ENCODE measurements around the gene TMEM123. TPM values are rescaled to one million over a fixed set of nuclear protein-coding genes. Genes with fewer than 3 reads are reported as not detected.

Gene TMEM123
- total RNA-seq, 1 donor from 2014 or later, result 191 TPM

DNA sequence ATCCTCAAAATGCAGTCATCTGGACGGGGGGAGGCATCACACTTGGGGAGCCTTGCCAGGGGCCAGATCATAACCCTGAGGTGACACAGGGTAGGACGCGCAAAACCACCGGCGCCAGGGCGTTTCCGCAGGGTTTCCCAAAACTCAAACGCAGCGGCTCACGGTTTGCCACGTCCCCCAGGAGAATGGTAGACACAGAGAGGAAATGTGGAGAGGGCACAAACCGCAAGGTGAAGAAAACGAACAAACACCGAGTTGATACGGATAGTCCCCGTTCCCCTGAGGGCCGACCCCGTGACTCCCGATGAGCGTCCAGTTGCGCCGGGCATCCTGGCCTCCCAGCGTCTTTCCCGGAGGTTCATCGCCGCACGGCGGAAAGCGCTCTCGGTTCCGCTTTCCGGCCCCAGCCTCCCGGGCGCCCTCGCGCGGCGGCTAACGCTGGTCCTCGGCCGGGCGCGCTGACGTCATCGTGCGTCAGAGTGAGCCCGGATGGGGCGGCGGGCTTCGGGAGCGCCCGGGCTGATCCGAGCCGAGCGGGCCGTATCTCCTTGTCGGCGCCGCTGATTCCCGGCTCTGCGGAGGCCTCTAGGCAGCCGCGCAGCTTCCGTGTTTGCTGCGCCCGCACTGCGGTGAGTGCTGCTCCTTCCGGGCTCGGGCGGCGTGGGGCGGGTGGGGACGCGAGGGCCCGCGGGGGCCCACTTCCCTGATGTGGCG, 105.7 kb downstream of the TMEM123 start, which contains the start of gene BIRC2:
TSS of gene BIRC2 (plus strand) at position 467 of the 714 bp plus-strand sequence. CDS start 2,641 bp downstream, outside the sequence.
- intact Hi-C loops (cut with DNase I), result loop anchor here (10.0 kb wide), 1 partner anchor 148 kb away; no protein-coding TSS in a partner anchor
- peak; percentile 97 for DNase-seq (ENCODE audit: low spot score)
- peak; percentile 97 for ATAC-seq

DNA sequence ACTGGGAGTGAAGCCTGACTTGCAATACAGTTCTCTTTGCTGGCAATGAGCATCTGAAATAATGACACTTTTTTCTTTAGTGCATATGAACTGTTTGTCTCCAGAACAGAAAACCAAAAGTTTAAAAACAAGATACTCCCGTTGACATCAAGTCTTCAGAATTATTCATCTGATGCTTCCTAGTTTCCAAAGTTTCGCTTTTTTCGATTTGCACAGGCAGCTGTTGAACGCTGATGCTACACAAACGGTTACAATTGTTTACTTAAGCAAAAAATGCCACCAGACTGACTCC, 106.2 kb downstream of the TMEM123 start:
- intact Hi-C loops (cut with DNase I), result loop anchor here (10.0 kb wide), 1 partner anchor 148 kb away; no protein-coding TSS in a partner anchor
- no peak for ATAC-seq
- no peak for DNase-seq (ENCODE audit: low spot score)

Other genes with a start within 250 kb of the TMEM123 start
- gene BIRC3, start 135.3 kb downstream of the TMEM123 start, total RNA-seq, result 22.3 TPM
- 66.7 TPM for gene BIRC2, start 105.6 kb downstream of the TMEM123 start, total RNA-seq
- gene MMP7, start 78.0 kb upstream of the TMEM123 start, total RNA-seq, result not detected
- not detected for gene MMP20, start 172.6 kb upstream of the TMEM123 start, total RNA-seq

Data from sciatic nerve (tissue), 2 donors.